Measurements from ENCODE around the gene ISG20.

Gene ISG20

DNA sequence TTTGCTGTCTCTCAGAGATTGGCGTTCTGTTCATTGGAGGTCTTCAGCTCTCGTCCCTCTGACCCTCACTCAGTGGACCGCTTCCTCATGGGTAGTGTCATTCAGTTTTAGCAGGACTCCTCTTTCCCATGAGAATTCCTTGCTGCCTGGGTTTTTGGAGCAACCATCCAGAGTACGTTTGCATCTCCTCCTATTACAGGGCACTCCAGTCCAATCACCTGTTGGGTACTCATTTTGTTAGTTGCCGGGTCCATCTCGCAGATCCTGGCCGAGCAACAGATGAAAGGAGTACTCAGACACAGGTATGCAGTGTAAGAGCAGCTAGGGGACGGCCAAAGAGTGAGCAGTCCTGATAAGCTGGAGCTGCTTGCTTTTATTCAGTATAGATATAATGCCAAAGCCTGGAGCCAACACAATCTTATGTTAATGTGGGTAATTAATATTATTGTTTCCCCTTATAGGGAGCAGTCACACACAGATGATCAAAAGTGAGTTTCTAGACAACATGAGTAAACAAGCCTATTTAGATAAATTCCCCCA is 49.6 kb downstream of the ISG20 start:
- DNase-seq (ENCODE audit: low read depth) = no peak

DNA sequence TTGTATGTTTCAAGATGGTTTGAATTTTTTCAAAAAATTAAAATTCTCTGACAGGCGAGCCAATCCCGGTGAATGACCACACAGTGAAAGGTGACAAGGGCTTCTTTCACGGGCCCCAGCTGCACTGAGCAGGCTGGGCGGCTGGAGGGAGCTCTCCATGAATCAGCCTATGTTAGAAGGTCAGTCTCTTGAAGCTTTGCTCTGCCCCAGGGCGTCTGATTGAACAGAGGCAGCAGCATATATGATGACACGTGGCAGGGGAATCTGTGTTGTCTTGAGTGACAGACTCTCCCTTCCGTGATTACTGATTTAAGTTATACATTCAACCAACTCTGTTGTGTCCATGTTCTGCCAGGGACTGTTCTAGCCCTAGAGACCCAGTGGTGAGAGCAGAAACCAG is 51.5 kb downstream of the ISG20 start:
- DNase-seq (ENCODE audit: low read depth) = no peak

DNA sequence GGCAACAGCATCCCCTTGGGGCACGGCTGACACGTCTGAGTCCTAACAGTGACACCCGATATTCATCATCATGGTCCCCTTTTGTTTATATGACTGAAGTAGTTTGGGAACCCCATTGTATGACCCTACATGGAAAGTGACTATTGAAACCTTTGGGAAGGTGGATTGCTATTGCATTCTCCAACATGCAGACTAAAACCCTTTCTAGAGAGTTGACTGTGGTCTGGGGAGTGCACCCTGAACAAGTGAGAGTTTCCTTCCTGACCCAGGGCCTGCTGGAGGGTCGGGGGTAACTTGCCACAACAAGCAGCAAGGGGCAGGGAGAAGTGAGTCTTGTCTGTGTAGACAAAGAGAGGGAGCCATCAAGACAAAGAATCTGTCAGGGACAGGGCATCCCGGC is 54.4 kb downstream of the ISG20 start:
- no peak for DNase-seq (ENCODE audit: low read depth)

- DNase-seq (ENCODE audit: low read depth) = no peak
These were observed 56.3 kb downstream of the ISG20 start for GRCh38 chr15:88695101-88695500.

GRCh38 chr15:88695691-88696251 is 57.0 kb downstream of the ISG20 start:
- DNase-seq (ENCODE audit: low read depth) = no peak

GRCh38 chr15:88696254-88696653 is 57.4 kb downstream of the ISG20 start:
- no peak for DNase-seq (ENCODE audit: low read depth)

- DNase-seq (ENCODE audit: low read depth) = no peak
These were observed 58.5 kb downstream of the ISG20 start for GRCh38 chr15:88697276-88697675.

DNA sequence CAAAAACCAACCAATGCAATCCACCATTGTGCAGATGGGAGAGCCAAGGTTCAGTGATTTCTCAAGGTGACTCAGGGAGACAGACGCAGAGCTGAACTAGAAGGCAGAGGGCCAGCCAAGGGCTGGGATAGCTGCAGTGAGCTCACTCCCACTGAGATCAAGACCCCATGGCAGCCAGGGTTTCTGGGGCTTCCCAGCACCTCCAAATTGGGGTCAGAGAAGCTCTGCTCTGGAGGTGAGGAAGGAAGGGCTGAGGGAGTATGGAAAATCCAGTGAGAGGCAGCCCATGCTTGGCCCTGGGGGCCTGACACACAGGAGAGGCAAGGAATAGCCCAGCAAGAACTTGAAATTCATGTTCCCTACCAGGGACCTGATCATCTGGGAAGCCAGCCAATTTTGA is 61.0 kb downstream of the ISG20 start:
- DNase-seq (ENCODE audit: low read depth) = no peak

DNA sequence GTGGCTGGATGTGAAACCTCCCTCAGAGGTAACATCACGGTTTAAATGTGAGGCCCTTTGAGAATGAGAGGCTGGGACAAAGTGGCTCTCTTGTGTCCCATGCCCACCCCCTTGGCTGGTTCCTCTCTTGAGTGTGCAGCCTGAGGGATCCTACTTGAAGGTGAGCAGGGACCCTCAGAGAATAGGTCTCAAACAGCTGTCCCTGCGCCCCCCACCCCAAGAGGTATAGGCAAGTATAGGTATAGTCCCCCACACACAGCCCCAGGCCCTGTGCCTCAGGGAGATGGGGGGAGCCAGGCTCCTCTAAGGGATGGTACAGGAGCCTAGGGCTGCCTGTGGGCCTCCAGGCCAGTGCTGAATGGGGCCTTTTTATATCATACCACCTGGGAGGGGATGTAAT is 61.9 kb downstream of the ISG20 start:
- DNase-seq (ENCODE audit: low read depth) = no peak

DNA sequence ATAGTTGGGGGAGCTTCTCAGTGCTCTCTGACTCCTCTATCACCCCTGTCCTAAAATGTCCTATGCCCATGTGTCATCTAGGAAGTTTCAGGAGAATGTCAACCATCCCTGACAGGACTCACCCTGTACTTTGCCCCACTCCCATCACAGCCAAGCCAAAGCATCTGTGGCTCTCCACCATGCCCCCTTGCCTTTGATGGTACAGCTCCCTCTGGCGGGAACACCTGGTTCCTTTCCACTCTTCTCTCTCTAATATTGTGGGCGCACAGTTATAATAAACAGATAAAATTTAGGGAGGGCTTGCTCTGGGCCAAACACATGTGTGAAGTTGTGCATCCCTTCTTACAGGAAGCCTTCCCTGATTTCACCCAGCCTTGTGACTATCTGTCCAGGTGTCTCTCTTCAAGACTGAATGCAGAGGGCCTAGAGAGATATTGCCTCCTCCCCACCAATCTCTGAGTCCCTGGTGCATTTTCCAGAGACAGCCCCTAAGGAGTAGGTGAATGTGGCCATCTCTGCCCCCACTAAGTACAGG is 62.8 kb downstream of the ISG20 start:
- peak; percentile 7 for DNase-seq (ENCODE audit: low read depth)

DNA sequence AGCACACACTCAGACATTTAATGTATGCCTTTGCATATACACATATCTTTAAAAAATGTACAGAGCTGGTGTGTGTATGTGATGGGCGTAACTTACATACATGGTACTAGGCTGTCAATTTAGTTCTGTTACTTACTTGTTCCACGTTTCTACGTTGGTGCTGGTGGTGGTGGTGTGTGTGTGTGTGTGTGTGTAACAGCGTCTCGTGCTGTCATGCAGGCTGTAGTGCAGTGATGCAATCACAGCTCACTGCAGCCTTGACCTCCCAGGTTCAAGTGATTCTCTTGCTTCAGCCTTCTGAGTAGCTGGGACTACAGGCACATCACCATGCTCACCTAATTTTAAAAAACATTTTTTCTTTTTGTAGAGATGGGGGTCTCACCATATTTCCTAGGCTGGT is 64.2 kb downstream of the ISG20 start:
- no peak for DNase-seq (ENCODE audit: low read depth)

GRCh38 chr15:88703533-88703932 is 64.7 kb downstream of the ISG20 start:
- no peak for DNase-seq (ENCODE audit: low read depth)

- DNase-seq (ENCODE audit: low read depth) = no peak
These were observed 66.3 kb downstream of the ISG20 start for GRCh38 chr15:88704791-88705768.

- no peak for DNase-seq (ENCODE audit: low read depth)
These were observed 67.0 kb downstream of the ISG20 start for GRCh38 chr15:88705769-88706165.
